Mesenchymal stem cell (in vitro differentiated cells and primary cell): ENCODE results near the gene FAM163B.

Experiments used
- DNase-seq: peaks from one replicate; pipeline ENCODE4 v3.0.0-alpha.2; 2013
- H2AFZ ChIP-seq: one replicate; pipeline ENCODE4 v1.6.1; 2013; ENCODE audit warnings: low read depth, mild to moderate bottlenecking, control low read depth, inconsistent platforms, low read length, moderate library complexity
- H2AK5ac ChIP-seq: 2 replicates; pipeline ENCODE4 v1.6.1; 2013; ENCODE audit warnings: low read length, moderate library complexity, mild to moderate bottlenecking, inconsistent platforms; ENCODE audit not compliant: severe bottlenecking
- H2BK120ac ChIP-seq: one replicate; pipeline ENCODE4 v1.6.1; 2013; ENCODE audit warnings: low read depth, mild to moderate bottlenecking, inconsistent platforms, low read length, moderate library complexity
- H2BK12ac ChIP-seq, 2 experiments: one replicate each; pipeline ENCODE4 v1.6.1; 2013; ENCODE audit warnings: inconsistent platforms in 2 of 2, low read length in 2 of 2, mild to moderate bottlenecking in 2 of 2, moderate library complexity in 2 of 2, control low read depth in 1 of 2
- H2BK15ac ChIP-seq: one replicate; pipeline ENCODE4 v1.6.1; 2013; ENCODE audit warnings: mild to moderate bottlenecking, low read depth, inconsistent platforms; ENCODE audit not compliant: poor library complexity, severe bottlenecking
- H2BK5ac ChIP-seq: 2 replicates; pipeline ENCODE4 v1.6.1; 2013; ENCODE audit warnings: low read depth, mild to moderate bottlenecking, low read length, control low read depth, inconsistent platforms; ENCODE audit not compliant: poor library complexity, severe bottlenecking
- H3K14ac ChIP-seq, 2 experiments: one replicate each; pipeline ENCODE4 v1.6.1; 2013; ENCODE audit warnings: inconsistent platforms in 2 of 2, low read length in 2 of 2, control low read depth in 1 of 2, mild to moderate bottlenecking in 1 of 2, moderate library complexity in 1 of 2
- H3K18ac ChIP-seq, 2 experiments: one replicate each; pipeline ENCODE4 v1.6.1; 2013; ENCODE audit warnings: inconsistent platforms in 2 of 2, low read length in 2 of 2, control low read depth in 1 of 2, low read depth in 1 of 2, mild to moderate bottlenecking in 1 of 2
- H3K23ac ChIP-seq, 2 experiments: one replicate each; pipeline ENCODE4 v1.6.1; 2013; ENCODE audit warnings: inconsistent platforms in 2 of 2, low read length in 2 of 2, mild to moderate bottlenecking in 2 of 2, moderate library complexity in 2 of 2, control low read depth in 1 of 2
- H3K27ac ChIP-seq: 2 replicates; pipeline ENCODE4 v1.5.1; 2013; ENCODE audit warnings: mild to moderate bottlenecking, moderate library complexity, low read length, control low read depth, inconsistent platforms; ENCODE audit not compliant: poor library complexity, severe bottlenecking
- H3K27me3 ChIP-seq, 2 experiments: 2 replicates each; pipeline versions ENCODE4 v1.6.1 to v1.7.0; 2013; ENCODE audit warnings: low read length in 2 of 2, mild to moderate bottlenecking in 2 of 2, moderate library complexity in 2 of 2, control low read depth in 1 of 2, inconsistent platforms in 1 of 2; ENCODE audit not compliant: control insufficient read depth in 1 of 2, insufficient read depth in 1 of 2
- H3K36me3 ChIP-seq, 2 experiments: 2 replicates each; pipeline versions ENCODE4 v1.6.1 to v1.7.0; 2013; ENCODE audit warnings: low read length in 2 of 2, control low read depth in 1 of 2, inconsistent platforms in 1 of 2, low read depth in 1 of 2, mild to moderate bottlenecking in 1 of 2; ENCODE audit not compliant: insufficient read depth in 2 of 2, control insufficient read depth in 1 of 2
- H3K4ac ChIP-seq, 2 experiments: one replicate each; pipeline ENCODE4 v1.6.1; 2013; ENCODE audit warnings: inconsistent platforms in 2 of 2, low read length in 2 of 2, mild to moderate bottlenecking in 2 of 2, moderate library complexity in 2 of 2, control low read depth in 1 of 2, low read depth in 1 of 2
- H3K4me1 ChIP-seq: 2 replicates; pipeline ENCODE4 v1.6.1; 2013; ENCODE audit warnings: low read depth, low read length, control low read depth; ENCODE audit not compliant: control insufficient read depth, insufficient read depth
- H3K4me2 ChIP-seq: 2 replicates; pipeline ENCODE4 v1.6.1; 2013; ENCODE audit warnings: low read length, mild to moderate bottlenecking, inconsistent platforms; ENCODE audit not compliant: poor library complexity, severe bottlenecking
- H3K4me3 ChIP-seq, 2 experiments: 2 replicates each; pipeline versions ENCODE4 v1.5.1 to v1.7.0; 2013; ENCODE audit warnings: low read length in 2 of 2, mild to moderate bottlenecking in 2 of 2, control low read depth in 1 of 2, low read depth in 1 of 2; ENCODE audit not compliant: insufficient read depth in 1 of 2
- H3K79me1 ChIP-seq: replicated peaks from 2 replicates; pipeline ENCODE4 v1.6.1; 2013; ENCODE audit warnings: mild to moderate bottlenecking, control low read depth, low read length, inconsistent platforms; ENCODE audit not compliant: poor library complexity, severe bottlenecking
- H3K9ac ChIP-seq: 2 replicates; pipeline ENCODE4 v1.7.0; 2013; ENCODE audit warnings: mild to moderate bottlenecking, low read length, moderate library complexity
- H3K9me3 ChIP-seq: 2 replicates; pipeline ENCODE4 v1.7.0; 2013; ENCODE audit warnings: mild to moderate bottlenecking, low read length; ENCODE audit not compliant: control insufficient read depth
- H4K8ac ChIP-seq: one replicate; pipeline ENCODE4 v1.6.1; 2013; ENCODE audit warnings: inconsistent platforms, mild to moderate bottlenecking, low read length, moderate library complexity
- H4K91ac ChIP-seq: one replicate; pipeline ENCODE4 v1.6.1; 2013; ENCODE audit warnings: mild to moderate bottlenecking, low read length, inconsistent platforms
- WGBS: methylation state at CpG from one replicate; pipeline ENCODE4 v1.1.7; 2013; ENCODE audit warnings: mixed read lengths; 5-methylcytosine and 5-hydroxymethylcytosine counted together

FAM163B gene

DNA sequence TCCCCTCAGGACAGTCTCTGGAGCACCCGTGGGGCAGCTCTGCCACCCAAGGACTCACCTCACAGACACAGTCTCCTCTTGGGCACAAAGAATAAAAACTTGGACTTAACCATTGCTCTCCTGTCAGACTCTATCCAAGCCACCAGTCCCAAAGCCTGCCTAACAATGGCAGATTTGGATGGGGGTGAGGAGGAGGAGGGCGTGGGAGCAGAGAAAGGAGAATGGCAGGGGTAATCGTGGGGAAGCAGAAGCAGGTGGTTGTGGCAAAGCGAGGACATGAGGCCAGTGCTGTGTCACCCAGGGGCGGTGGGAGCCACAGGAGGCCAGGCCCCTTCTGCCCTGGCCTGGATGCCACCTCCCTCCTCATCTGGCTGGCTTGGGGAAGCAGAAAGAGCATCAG, 5.5 kb upstream of the FAM163B start:
- no peak overlapping the region for H3K4me3 ChIP-seq
- DNase-seq, result no peak
- H3K9ac ChIP-seq, result no peak overlapping the region
- no peak overlapping the region for H2BK12ac ChIP-seq
- 75% methylated on average over 5 of the region's 5 CpGs for WGBS
- no peak overlapping the region for H3K23ac ChIP-seq
- no peak overlapping the region for H2BK5ac ChIP-seq
- no peak overlapping the region for H2BK15ac ChIP-seq
- no peak overlapping the region for H3K14ac ChIP-seq
- peaks cover 72 to 97% of the 10 kb centered on the region in 2 experiments for H3K27me3 ChIP-seq
- no peak overlapping the region for H3K4ac ChIP-seq
- no peaks in the 10 kb centered on the region for H3K4me1 ChIP-seq
- H3K9me3 ChIP-seq, result no peaks in the 10 kb centered on the region
- no peak overlapping the region for H3K4me2 ChIP-seq
- no peak overlapping the region for H2AK5ac ChIP-seq
- no peaks in the 10 kb centered on the region for H3K79me1 ChIP-seq
- H2BK120ac ChIP-seq, result no peak overlapping the region
- H3K18ac ChIP-seq, result no peak overlapping the region
- no peaks in the 10 kb centered on the region for H3K36me3 ChIP-seq
- H4K8ac ChIP-seq, result no peak overlapping the region
- H3K27ac ChIP-seq, result no peak overlapping the region
- no peak overlapping the region for H2AFZ ChIP-seq
- H4K91ac ChIP-seq, result no peak overlapping the region

DNA sequence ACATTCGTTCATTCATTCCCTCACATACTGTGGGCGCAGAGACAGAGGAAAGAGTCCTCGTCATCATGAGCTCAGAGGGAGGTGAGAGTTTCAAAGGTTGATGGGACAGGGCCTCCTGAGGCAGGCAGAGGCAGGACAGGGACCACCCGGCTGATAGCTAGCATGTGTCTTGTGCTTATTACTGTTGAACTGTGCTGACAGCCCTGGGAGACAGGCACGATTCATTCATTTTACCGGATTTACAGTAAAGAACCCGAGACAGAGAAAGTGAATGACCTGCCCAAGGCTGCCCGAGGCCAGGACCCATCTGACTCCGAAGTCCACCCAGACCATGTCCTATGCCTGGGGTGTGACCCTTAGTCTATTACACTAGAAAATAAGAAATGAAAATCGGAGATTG, 4.9 kb upstream of the FAM163B start:
- Histone ChIP-seq H3K79me1 (no peaks in the 10 kb centered on the region), H4K8ac (no peak overlapping the region), H3K4ac (no peak overlapping the region), H2AFZ (no peak overlapping the region), H2AK5ac (no peak overlapping the region), H3K4me2 (no peak overlapping the region), H3K9me3 (no peaks in the 10 kb centered on the region), H3K4me3 (no peak overlapping the region), H3K27ac (no peak overlapping the region), H3K4me1 (peaks cover 1% of the 10 kb centered on the region), H4K91ac (no peak overlapping the region), H3K27me3 (peaks cover 73 to 95% of the 10 kb centered on the region in 2 experiments), H2BK5ac (no peak overlapping the region), H3K9ac (no peak overlapping the region), H2BK12ac (no peak overlapping the region), H3K36me3 (no peaks in the 10 kb centered on the region), H3K14ac (no peak overlapping the region), H3K18ac (no peak overlapping the region), H2BK15ac (no peak overlapping the region), H3K23ac (no peak overlapping the region), H2BK120ac (no peak overlapping the region)
- WGBS, result 81% methylated on average over 9 of the region's 10 CpGs
- DNase-seq, result no peak

GRCh38 chr9:133613432-133613831, 4.2 kb upstream of the FAM163B start:
- no peak overlapping the region for H3K4me3 ChIP-seq
- peaks cover 77 to 94% of the 10 kb centered on the region in 2 experiments for H3K27me3 ChIP-seq
- no peak overlapping the region for H3K14ac ChIP-seq
- no peaks in the 10 kb centered on the region for H3K36me3 ChIP-seq
- H2BK120ac ChIP-seq, result no peak overlapping the region
- H3K9ac ChIP-seq, result no peak overlapping the region
- no peak overlapping the region for H2AK5ac ChIP-seq
- no peak overlapping the region for H3K23ac ChIP-seq
- H4K8ac ChIP-seq, result no peak overlapping the region
- no peak overlapping the region for H3K27ac ChIP-seq
- whole genome bisulfite sequencing, result 83% methylated on average over 16 of the region's 16 CpGs
- no peaks in the 10 kb centered on the region for H3K79me1 ChIP-seq
- no peak overlapping the region for H3K4me2 ChIP-seq
- no peak for DNase-seq
- peaks cover 5% of the 10 kb centered on the region for H3K4me1 ChIP-seq
- H3K4ac ChIP-seq, result no peak overlapping the region
- H2BK5ac ChIP-seq, result no peak overlapping the region
- no peak overlapping the region for H4K91ac ChIP-seq
- no peak overlapping the region for H3K18ac ChIP-seq
- H3K9me3 ChIP-seq, result no peaks in the 10 kb centered on the region
- no peak overlapping the region for H2BK15ac ChIP-seq
- no peak overlapping the region for H2AFZ ChIP-seq
- no peak overlapping the region for H2BK12ac ChIP-seq

GRCh38 chr9:133612816-133613215, 3.6 kb upstream of the FAM163B start:
- Histone ChIP-seq H2AK5ac (no peak overlapping the region), H2AFZ (no peak overlapping the region), H4K8ac (no peak overlapping the region), H3K14ac (no peak overlapping the region), H3K4me1 (peaks cover 5% of the 10 kb centered on the region), H2BK15ac (no peak overlapping the region), H2BK5ac (no peak overlapping the region), H3K4ac (no peak overlapping the region), H3K79me1 (no peaks in the 10 kb centered on the region), H4K91ac (no peak overlapping the region), H3K27ac (no peak overlapping the region), H2BK12ac (no peak overlapping the region), H2BK120ac (no peak overlapping the region), H3K27me3 (peaks cover 79 to 94% of the 10 kb centered on the region in 2 experiments), H3K4me3 (no peak overlapping the region), H3K9me3 (no peaks in the 10 kb centered on the region), H3K36me3 (no peaks in the 10 kb centered on the region), H3K4me2 (no peak overlapping the region), H3K9ac (no peak overlapping the region), H3K18ac (no peak overlapping the region), H3K23ac (no peak overlapping the region)
- no peak for DNase-seq
- 85% methylated on average over 8 of the region's 8 CpGs for WGBS
